CD4-positive, alpha-beta T cell (primary cell): ENCODE measurements around the gene MTOR. TPM values are rescaled to one million over a fixed set of nuclear protein-coding genes. Genes with fewer than 3 reads are reported as not detected.

Experiments used
- ATAC-seq: fragments of 200-7000 bp; cut with Tn5 transposase; one replicate; pipeline ENCODE4 v1.10.0; 2022; ENCODE audit warnings: mild to moderate bottlenecking; ENCODE audit not compliant: poor library complexity
- CTCF ChIA-PET: fragments of 350-600 bp; sonication (Branson Sonifier 250); formaldehyde crosslinking; loops from one replicate; lab custom pipeline; 2021; ENCODE audit warnings: antibody characterized with exemption, inconsistent platforms; lab: Charles Lee
- POLR2A ChIA-PET: fragments of 350-600 bp; sonication (Branson Sonifier 250); formaldehyde crosslinking; loops from one replicate; lab custom pipeline; 2021; ENCODE audit warnings: antibody characterized with exemption, inconsistent platforms; lab: Charles Lee
- DNase-seq, 14 experiments: peaks; one replicate each; pipeline ENCODE4 v3.0.0-alpha.2; 2013 to 2020; ENCODE audit warnings: mixed read lengths in 2 of 14
- H3K27ac ChIP-seq, 2 donors: one replicate each; pipeline versions ENCODE4 v1.5.1 to v1.7.0; 2013; ENCODE audit warnings: low read length in 2 of 2, low read depth in 1 of 2, mild to moderate bottlenecking in 1 of 2
- H3K27me3 ChIP-seq, 2 experiments: 1 replicate in 1 of 2; 2 replicates in 1 of 2; pipeline versions ENCODE4 v1.6.1 to v1.7.0; 2013; ENCODE audit warnings: low read length in 2 of 2, control low read depth in 1 of 2, mild to moderate bottlenecking in 1 of 2, moderate library complexity in 1 of 2; ENCODE audit not compliant: insufficient read depth in 2 of 2, control insufficient read depth in 1 of 2
- H3K36me3 ChIP-seq: one replicate; pipeline ENCODE4 v1.6.1; 2013; ENCODE audit warnings: low read length, control low read depth; ENCODE audit not compliant: insufficient read depth
- H3K4me1 ChIP-seq: one replicate; pipeline ENCODE4 v1.6.1; 2013; ENCODE audit warnings: low read length, control low read depth; ENCODE audit not compliant: insufficient read depth
- H3K4me3 ChIP-seq: one replicate; pipeline ENCODE4 v1.5.1; 2013; ENCODE audit warnings: mild to moderate bottlenecking, low read length, moderate library complexity
- H3K9me3 ChIP-seq, 2 experiments: 1 replicate in 1 of 2; 2 replicates in 1 of 2; pipeline versions ENCODE4 v1.6.1 to v1.7.0; 2013; ENCODE audit warnings: low read length in 2 of 2, mild to moderate bottlenecking in 2 of 2, control low read depth in 1 of 2, moderate library complexity in 1 of 2; ENCODE audit not compliant: control insufficient read depth in 1 of 2, insufficient read depth in 1 of 2
- H3K27ac Mint-ChIP-seq: one replicate; pipeline ENCODE4 v1.8.0; 2020; ENCODE audit warnings: mixed read lengths
- H3K27me3 Mint-ChIP-seq: one replicate; pipeline ENCODE4 v1.8.0; 2021; ENCODE audit warnings: mixed read lengths
- H3K36me3 Mint-ChIP-seq: one replicate; pipeline ENCODE4 v1.8.0; 2021; ENCODE audit warnings: low read depth, mixed read lengths
- H3K4me1 Mint-ChIP-seq: one replicate; pipeline ENCODE4 v1.8.0; 2021; ENCODE audit warnings: low read depth, mixed read lengths
- H3K4me3 Mint-ChIP-seq: one replicate; pipeline ENCODE4 v1.8.0; 2020; ENCODE audit warnings: mild to moderate bottlenecking, mixed read lengths
- H3K9me3 Mint-ChIP-seq: one replicate; pipeline ENCODE4 v1.8.0; 2020; ENCODE audit warnings: mixed read lengths
- intact Hi-C, 2 experiments: fragments of 100-400 bp; cut with DNase I in 1 of 2; cut with micrococcal nuclease in 1 of 2; formaldehyde crosslinking; loops; one replicate each; pipeline versions ENCODE4 v1.15.1 to v1.9.0; 2023 to 2025; cut with DNase I, micrococcal nuclease
- total RNA-seq, 174 experiments: library from RNA in 2 of 174; stranded (reverse) in 2 of 174; gene quantifications; one replicate each; pipeline ENCODE4 v1.2.3 and lab custom pipeline; 2021 to 2026
- TF ChIP-seq, protein P1 (sequence below): fragments of 200-600 bp; IDR thresholded peaks from one replicate; pipeline ENCODE4 v1.8.0; 2022; ENCODE audit warnings: antibody characterized with exemption, mild to moderate bottlenecking

Gene MTOR
- total RNA-seq, 2 experiments from 2014 or later, result 27.3 to 28.9 TPM

DNA sequence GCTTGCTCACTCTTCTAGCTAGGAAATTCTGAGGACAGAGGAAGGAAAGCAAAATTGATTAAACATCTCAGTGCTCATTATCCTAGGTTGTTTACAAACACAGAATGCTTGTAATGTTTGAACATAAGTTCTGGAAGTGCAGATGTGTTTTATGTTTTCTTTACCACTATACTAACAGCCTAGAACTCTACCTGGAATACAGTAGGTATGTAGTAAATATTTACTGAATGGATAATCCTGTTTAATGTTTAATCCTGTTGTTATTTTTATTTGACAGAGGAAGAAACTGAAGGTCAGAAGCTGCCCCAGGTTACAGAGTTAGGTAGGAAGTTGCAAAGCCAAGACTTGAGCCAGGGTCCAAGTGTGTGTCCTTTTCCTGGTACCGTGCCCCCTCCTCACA lies 6.1 kb downstream of the MTOR start:
- no peak for DNase-seq
- Mint-ChIP-seq H3K27ac (no peak overlapping the region), H3K27me3 (no peaks in the 10 kb centered on the region), H3K4me1 (peaks cover 9% of the 10 kb centered on the region), H3K9me3 (no peaks in the 10 kb centered on the region), H3K4me3 (no peak overlapping the region), H3K36me3 (peaks cover 78% of the 10 kb centered on the region)
- intact Hi-C loops, result no loop called here
- Histone ChIP-seq H3K27me3 (no peaks in the 10 kb centered on the region), H3K36me3 (peaks cover 75% of the 10 kb centered on the region), H3K4me1 (peaks cover 5% of the 10 kb centered on the region), H3K9me3 (no peaks in the 10 kb centered on the region), H3K4me3 (no peak overlapping the region), H3K27ac (no peak overlapping the region)
- ChIA-PET POLR2A (no interaction called here), CTCF (no interaction called here)
- TF ChIP-seq, protein P1, sequence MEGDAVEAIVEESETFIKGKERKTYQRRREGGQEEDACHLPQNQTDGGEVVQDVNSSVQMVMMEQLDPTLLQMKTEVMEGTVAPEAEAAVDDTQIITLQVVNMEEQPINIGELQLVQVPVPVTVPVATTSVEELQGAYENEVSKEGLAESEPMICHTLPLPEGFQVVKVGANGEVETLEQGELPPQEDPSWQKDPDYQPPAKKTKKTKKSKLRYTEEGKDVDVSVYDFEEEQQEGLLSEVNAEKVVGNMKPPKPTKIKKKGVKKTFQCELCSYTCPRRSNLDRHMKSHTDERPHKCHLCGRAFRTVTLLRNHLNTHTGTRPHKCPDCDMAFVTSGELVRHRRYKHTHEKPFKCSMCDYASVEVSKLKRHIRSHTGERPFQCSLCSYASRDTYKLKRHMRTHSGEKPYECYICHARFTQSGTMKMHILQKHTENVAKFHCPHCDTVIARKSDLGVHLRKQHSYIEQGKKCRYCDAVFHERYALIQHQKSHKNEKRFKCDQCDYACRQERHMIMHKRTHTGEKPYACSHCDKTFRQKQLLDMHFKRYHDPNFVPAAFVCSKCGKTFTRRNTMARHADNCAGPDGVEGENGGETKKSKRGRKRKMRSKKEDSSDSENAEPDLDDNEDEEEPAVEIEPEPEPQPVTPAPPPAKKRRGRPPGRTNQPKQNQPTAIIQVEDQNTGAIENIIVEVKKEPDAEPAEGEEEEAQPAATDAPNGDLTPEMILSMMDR, result no peak
- no peak for ATAC-seq

DNA sequence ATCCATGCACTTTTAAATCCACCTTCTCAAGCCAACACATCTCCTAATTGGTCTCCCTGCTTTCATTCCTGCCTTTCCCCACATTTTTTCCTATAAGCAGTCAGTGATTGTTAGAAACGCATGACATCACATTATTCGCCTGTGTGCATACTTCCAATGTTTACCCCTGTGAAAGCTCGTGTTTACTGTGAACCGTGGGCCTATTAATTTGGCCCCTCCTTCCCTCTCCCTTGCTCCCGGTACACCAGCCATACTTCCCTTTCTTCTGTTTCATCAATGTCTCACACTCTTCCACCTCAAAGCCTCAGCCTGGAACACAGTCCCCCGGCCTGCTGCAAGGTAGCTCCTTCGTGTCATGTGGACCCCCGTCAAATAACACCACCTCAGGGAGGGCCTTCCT lies 9.1 kb downstream of the MTOR start:
- peaks cover 74% of the 10 kb centered on the region for H3K36me3 Mint-ChIP-seq
- ChIA-PET POLR2A (interaction anchor here (0.7 to 1.9 kb wide), 3 partner anchors 9 to 76 kb away, joined by 3 to 9 read pairs (median 5); partner anchors contain the start of gene MTOR), CTCF (interaction anchor here (1.0 to 1.2 kb wide), 2 partner anchors 12 to 33 kb away, joined by 3 to 4 read pairs; no protein-coding TSS in a partner anchor)
- no peak for ATAC-seq
- H3K27me3 ChIP-seq, result no peaks in the 10 kb centered on the region
- no peak overlapping the region for H3K4me3 ChIP-seq
- peaks cover 78% of the 10 kb centered on the region for H3K36me3 ChIP-seq
- intact Hi-C loops, result no loop called here
- H3K9me3 Mint-ChIP-seq, result no peaks in the 10 kb centered on the region
- H3K4me1 Mint-ChIP-seq, result peaks cover 5% of the 10 kb centered on the region
- no peaks in the 10 kb centered on the region for H3K27me3 Mint-ChIP-seq
- H3K27ac Mint-ChIP-seq, result no peak overlapping the region
- DNase-seq, result no peak
- H3K27ac ChIP-seq, result no peak overlapping the region
- TF ChIP-seq, protein P1, result no peak
- no peaks in the 10 kb centered on the region for H3K9me3 ChIP-seq
- H3K4me3 Mint-ChIP-seq, result no peak overlapping the region
- no peaks in the 10 kb centered on the region for H3K4me1 ChIP-seq

DNA sequence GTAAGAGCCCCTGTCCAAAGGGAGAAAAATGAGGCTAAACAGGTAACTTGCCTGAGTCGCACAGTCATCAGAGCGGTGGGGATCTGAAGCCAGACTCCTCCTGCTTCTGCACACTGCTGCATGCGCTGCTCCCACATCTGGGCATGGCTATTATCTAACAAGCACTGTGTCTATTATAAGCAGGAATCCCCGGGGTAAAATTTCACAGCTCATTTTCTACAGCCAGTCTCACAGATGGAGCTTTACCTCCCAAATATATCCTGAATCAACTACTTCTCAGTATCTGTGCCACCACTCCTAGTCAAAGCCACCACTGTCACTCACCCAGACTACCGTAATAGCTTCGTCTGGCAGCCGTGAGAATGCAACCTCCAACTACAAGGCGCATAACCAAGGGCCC lies 9.8 kb downstream of the MTOR start:
- ChIA-PET POLR2A (interaction anchor here (0.7 to 1.9 kb wide), 3 partner anchors 10 to 76 kb away, joined by 3 to 9 read pairs (median 5); partner anchors contain the start of gene MTOR), CTCF (interaction anchor here (1.0 to 1.2 kb wide), 2 partner anchors 11 to 34 kb away, joined by 3 to 4 read pairs; no protein-coding TSS in a partner anchor)
- no peak for ATAC-seq
- Mint-ChIP-seq H3K27me3 (no peaks in the 10 kb centered on the region), H3K9me3 (no peaks in the 10 kb centered on the region), H3K36me3 (peaks cover 74% of the 10 kb centered on the region), H3K4me1 (peaks cover 9% of the 10 kb centered on the region), H3K27ac (no peak overlapping the region), H3K4me3 (no peak overlapping the region)
- Histone ChIP-seq H3K27me3 (no peaks in the 10 kb centered on the region), H3K4me3 (no peak overlapping the region), H3K36me3 (peaks cover 79% of the 10 kb centered on the region), H3K9me3 (no peaks in the 10 kb centered on the region), H3K4me1 (peaks cover 3% of the 10 kb centered on the region), H3K27ac (no peak overlapping the region)
- intact Hi-C loops, result no loop called here
- DNase-seq, result no peak
- TF ChIP-seq, protein P1, result no peak
